PFSK-1 (cell line): ENCODE data around the gene HMGCS2.

ENCODE experiments used
- FOXP2 ChIP-seq: optimal IDR thresholded peaks from 2 replicates; pipeline ENCODE3; 2011; ENCODE audit warnings: borderline replicate concordance, control low read depth, inconsistent platforms; ENCODE audit not compliant: insufficient read depth; ENCODE audit errors: extremely low read length, extremely low read depth
- POLR2AphosphoS5 ChIP-seq: IDR thresholded peaks from 2 replicates; pipeline ENCODE4 v1.6.1; 2012; ENCODE audit warnings: low read depth, mild to moderate bottlenecking, control low read depth, low read length, moderate library complexity
- SIN3A ChIP-seq: IDR thresholded peaks from 2 replicates; pipeline ENCODE4 v1.6.1; 2012; ENCODE audit warnings: mild to moderate bottlenecking, low read length, moderate library complexity, borderline replicate concordance; ENCODE audit not compliant: insufficient read depth
- TAF1 ChIP-seq: IDR thresholded peaks from 2 replicates; pipeline ENCODE4 v1.6.1; 2012; ENCODE audit warnings: low read length, control low read depth, borderline replicate concordance; ENCODE audit not compliant: insufficient read depth
- TF ChIP-seq, protein P1 (sequence below), 2 experiments: IDR thresholded peaks; 2 replicates each; pipeline versions ENCODE4 v1.6.1 to v1.8.0; 2011 to 2012; ENCODE audit warnings: low read depth in 2 of 2, low read length in 2 of 2, control low read depth in 1 of 2, inconsistent platforms in 1 of 2, mild to moderate bottlenecking in 1 of 2, moderate library complexity in 1 of 2; ENCODE audit not compliant: insufficient read depth in 1 of 2

The HMGCS2 gene

DNA sequence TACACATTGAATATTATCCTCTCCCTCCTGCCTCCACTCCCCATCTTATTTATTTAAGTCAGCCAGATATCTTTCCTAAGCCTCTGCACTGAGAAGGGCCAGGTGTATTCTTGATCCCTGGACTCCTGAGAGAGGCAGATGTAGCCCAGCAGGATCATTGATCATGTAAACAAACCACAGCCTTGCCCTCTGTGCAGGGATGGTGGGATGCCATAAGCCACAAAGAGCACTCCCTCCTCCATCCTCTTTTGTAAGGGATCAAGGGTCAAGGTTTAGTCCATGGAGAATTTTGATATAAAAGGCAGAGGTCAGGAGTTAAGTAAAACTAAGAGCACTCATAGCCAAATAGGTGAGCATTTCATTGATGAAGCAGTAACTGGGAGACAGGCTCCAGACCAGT lies 39.7 kb downstream of the HMGCS2 start:
- TF ChIP-seq TAF1 (no peak), SIN3A (no peak), POLR2AphosphoS5 (no peak), FOXP2 (no peak)
- TF ChIP-seq, protein P1, sequence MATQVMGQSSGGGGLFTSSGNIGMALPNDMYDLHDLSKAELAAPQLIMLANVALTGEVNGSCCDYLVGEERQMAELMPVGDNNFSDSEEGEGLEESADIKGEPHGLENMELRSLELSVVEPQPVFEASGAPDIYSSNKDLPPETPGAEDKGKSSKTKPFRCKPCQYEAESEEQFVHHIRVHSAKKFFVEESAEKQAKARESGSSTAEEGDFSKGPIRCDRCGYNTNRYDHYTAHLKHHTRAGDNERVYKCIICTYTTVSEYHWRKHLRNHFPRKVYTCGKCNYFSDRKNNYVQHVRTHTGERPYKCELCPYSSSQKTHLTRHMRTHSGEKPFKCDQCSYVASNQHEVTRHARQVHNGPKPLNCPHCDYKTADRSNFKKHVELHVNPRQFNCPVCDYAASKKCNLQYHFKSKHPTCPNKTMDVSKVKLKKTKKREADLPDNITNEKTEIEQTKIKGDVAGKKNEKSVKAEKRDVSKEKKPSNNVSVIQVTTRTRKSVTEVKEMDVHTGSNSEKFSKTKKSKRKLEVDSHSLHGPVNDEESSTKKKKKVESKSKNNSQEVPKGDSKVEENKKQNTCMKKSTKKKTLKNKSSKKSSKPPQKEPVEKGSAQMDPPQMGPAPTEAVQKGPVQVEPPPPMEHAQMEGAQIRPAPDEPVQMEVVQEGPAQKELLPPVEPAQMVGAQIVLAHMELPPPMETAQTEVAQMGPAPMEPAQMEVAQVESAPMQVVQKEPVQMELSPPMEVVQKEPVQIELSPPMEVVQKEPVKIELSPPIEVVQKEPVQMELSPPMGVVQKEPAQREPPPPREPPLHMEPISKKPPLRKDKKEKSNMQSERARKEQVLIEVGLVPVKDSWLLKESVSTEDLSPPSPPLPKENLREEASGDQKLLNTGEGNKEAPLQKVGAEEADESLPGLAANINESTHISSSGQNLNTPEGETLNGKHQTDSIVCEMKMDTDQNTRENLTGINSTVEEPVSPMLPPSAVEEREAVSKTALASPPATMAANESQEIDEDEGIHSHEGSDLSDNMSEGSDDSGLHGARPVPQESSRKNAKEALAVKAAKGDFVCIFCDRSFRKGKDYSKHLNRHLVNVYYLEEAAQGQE (IDR thresholded peaks at IDR 0.05; ENCODE audit: insufficient read depth in 1 of 2, low read depth in 2 of 2, low read length in 2 of 2): no peak

DNA sequence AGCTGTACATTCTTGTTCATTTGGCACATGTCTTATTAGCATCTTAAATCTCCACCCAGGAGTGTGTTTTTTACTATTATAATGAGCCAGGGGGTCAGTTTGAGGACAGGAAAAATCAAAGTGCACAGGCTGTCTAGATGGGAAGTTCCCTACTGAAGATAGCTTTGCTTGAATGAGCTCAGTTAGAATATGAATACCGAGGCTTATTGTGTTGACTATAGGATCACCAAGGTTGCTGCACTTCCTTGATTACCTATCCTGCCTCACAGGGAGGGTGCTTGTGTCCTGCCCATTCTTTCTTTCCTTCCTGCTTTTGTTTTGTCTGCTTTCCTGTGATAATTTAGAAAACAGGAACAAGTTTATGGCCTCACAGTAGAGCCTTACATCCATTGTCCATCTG lies 40.7 kb downstream of the HMGCS2 start:
- TF ChIP-seq TAF1 (no peak), POLR2AphosphoS5 (no peak), FOXP2 (no peak), SIN3A (no peak)
- TF ChIP-seq, protein P1 (IDR thresholded peaks at IDR 0.05; ENCODE audit: insufficient read depth in 1 of 2, low read depth in 2 of 2, low read length in 2 of 2): no peak

DNA sequence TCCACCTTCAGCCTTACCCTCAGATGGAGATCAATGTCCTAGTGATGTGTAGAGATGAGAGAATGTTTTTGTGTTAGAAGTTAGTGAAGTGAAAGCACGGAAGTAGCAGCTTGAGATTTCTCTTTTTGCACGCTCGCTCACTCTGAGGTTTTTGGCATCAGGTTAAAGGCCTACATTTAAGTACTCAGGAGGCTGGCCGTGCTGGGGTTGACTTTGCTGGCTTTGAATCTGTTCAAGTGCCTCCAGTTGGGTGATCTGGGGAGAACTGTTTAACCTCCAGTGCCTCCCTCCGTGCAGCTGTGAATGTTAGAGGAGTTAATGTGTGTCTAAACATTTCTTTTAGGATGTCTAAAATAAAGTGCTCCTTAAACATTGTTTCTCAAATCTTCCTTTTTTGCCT lies 43.1 kb downstream of the HMGCS2 start:
- no peak for TF ChIP-seq SIN3A
- TF ChIP-seq, protein P1 (IDR thresholded peaks at IDR 0.05; ENCODE audit: insufficient read depth in 1 of 2, low read depth in 2 of 2, low read length in 2 of 2): no peak
- no peak for TF ChIP-seq POLR2AphosphoS5
- no peak for TF ChIP-seq TAF1
- no peak for TF ChIP-seq FOXP2

DNA sequence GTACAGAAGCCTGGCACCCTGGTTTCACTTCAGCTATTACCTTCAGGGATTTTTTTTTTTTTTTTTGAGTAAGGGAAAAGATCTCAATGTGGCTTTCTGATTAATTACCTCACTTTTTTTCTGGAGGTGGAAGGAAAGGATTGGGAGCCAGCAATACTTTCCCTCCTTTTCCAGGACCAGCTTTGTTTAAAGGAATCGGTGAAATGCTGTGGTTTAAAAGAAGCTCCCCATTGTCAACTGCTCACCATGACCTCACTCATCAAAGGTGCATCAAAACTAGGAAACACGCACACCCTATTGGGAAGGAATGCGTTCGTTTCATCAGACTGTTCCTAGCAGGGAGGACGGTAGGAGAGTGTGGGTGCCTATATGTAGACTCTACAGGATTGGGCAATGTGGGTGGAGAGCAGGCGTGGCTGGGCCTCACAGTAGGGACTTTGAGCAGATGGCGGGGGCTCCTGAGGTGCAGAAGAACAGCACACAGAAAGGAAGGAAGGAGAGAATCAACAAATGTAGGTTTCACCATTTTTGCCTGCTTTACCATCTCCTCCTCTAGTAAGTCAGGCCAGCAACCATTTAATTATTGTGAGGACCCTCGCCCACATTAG lies 44.0 kb downstream of the HMGCS2 start:
- TF ChIP-seq TAF1 (no peak), SIN3A (no peak), FOXP2 (no peak), POLR2AphosphoS5 (no peak)
- TF ChIP-seq, protein P1 (IDR thresholded peaks at IDR 0.05; ENCODE audit: insufficient read depth in 1 of 2, low read depth in 2 of 2, low read length in 2 of 2): no peak
